ENCODE measurements around the gene CDC42EP4. TPM values are rescaled to one million over a fixed set of nuclear protein-coding genes. Genes with fewer than 3 reads are reported as not detected.
A peak's percentile ranks its signal among the peaks of the same experiment; 100 is the strongest.

CDC42EP4 gene
- total RNA-seq, 1 donor from 2014 or later = 20.9 TPM

DNA sequence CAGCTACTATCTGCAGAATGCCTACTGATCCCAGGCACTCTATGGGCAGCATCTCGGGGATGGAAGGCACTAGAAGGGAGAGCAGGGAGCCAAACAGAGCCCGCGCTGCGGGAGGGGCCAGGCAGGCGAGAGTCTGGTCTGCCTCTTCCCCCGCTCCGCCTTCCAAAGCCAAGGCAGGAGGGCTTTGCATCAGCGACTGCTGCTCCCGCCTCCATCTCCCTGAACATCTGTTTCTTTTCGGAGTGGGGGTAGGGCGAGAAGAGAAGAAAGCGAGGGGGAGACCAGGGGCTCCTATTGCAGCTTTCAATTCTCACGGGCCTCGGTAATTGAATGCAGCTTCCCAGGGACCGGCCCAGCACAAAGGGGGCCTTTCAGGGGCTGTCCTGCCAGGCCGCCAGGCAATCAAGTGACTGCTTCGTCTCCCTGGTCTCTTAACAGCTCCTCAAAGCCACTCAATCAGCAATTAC lies 31.4 kb upstream of the CDC42EP4 start:
- peak; percentile 96 for DNase-seq (ENCODE audit: low spot score)

DNA sequence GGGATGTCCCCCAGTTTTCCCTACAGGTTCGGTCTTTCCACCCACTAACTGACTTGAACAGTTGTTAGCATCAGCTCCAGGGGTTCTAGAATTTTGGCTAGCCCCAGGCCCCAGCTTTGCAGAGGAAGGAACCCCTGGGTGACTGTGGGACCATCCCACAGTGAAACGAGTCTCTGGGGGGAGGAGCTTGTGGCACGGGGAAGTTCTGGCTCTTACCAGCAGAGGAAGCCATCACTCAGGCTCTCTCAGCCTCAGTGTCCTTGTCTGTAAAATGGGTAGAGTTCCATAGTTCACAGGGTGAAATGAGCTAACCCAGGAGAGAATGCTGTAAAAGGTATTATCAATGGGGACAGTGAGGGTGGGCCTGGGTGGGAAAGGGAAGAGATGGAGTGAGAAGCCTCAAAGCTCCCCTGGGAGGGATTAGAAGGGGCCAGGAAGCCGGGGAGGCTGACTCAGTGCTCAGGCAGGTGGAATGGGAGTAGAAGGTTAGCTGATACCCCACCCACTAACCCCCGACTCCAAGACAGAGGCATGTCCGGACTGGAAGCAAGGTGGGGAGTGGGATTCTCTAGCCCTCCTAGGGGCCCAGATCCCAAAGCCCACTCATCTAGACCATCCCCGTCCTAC lies 30.9 kb upstream of the CDC42EP4 start:
- DNase-seq (ENCODE audit: low spot score) = peak; percentile 86

- peak; percentile 84 for DNase-seq (ENCODE audit: low spot score)
Observed at GRCh38 chr17:73342050-73342522, 30.3 kb upstream of the CDC42EP4 start.

GRCh38 chr17:73341350-73342049 lies 29.7 kb upstream of the CDC42EP4 start:
- DNase-seq (ENCODE audit: low spot score) = peak; percentile 32

- DNase-seq (ENCODE audit: low spot score) = peak; percentile 80
Observed at GRCh38 chr17:73340093-73340596, 28.3 kb upstream of the CDC42EP4 start.

GRCh38 chr17:73338566-73339197 lies 26.9 kb upstream of the CDC42EP4 start:
- DNase-seq (ENCODE audit: low spot score) = no peak

GRCh38 chr17:73338050-73338521 lies 26.3 kb upstream of the CDC42EP4 start:
- peak; percentile 74 for DNase-seq (ENCODE audit: low spot score)

- no peak for DNase-seq (ENCODE audit: low spot score)
Observed at GRCh38 chr17:73337330-73337710, 25.5 kb upstream of the CDC42EP4 start.

GRCh38 chr17:73336408-73337329 lies 24.9 kb upstream of the CDC42EP4 start:
- no peak for DNase-seq (ENCODE audit: low spot score)

- no peak for DNase-seq (ENCODE audit: low spot score)
Observed at GRCh38 chr17:73335591-73336407, 24.0 kb upstream of the CDC42EP4 start.

GRCh38 chr17:73334771-73335513 lies 23.1 kb upstream of the CDC42EP4 start:
- DNase-seq (ENCODE audit: low spot score) = no peak

GRCh38 chr17:73333445-73333844 lies 21.6 kb upstream of the CDC42EP4 start:
- peak; percentile 94 for DNase-seq (ENCODE audit: low spot score)

DNA sequence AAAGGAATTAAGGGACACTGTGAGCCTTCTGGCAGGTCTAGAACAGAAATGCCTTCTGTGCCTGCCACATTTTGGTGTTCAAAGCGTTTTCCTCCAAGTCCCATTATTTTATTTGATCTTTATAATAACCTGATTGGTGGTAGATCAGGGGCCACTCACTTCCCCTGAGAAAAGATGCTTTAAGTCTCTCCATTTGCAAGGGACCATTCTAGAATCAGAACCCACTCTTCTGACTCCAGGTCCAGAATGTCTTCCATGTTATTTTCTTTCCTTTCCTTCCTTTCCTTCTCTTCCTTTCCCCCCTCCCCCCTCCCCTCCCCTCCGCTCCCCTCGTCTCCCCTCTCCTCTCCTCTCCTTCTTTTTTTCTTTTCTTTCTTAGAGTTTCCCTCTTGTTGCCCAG lies 19.3 kb upstream of the CDC42EP4 start:
- DNase-seq (ENCODE audit: low spot score) = no peak

DNA sequence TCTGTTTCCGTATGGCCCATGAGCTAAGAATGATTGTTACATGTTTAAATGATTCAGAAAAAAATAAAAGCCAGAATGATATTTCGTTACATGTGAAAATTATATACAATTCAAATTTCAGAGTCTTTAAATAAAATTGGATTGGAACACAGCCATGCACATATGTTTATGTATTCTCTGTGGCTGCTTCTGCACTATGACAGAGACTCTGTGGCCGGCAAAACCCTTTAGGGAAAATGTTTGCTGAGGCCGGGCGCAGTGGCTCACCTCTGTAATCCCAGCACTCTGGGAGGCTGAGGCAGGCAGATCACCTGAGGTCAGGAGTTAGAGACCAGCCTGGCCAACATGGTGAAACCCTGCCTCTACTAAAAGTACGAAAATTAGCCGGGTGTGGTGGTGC lies 15.9 kb upstream of the CDC42EP4 start:
- no peak for DNase-seq (ENCODE audit: low spot score)

GRCh38 chr17:73325527-73325842 lies 13.7 kb upstream of the CDC42EP4 start:
- DNase-seq (ENCODE audit: low spot score) = peak; percentile 89

GRCh38 chr17:73324711-73325526 lies 13.1 kb upstream of the CDC42EP4 start:
- DNase-seq (ENCODE audit: low spot score) = no peak

GRCh38 chr17:73324160-73324475 lies 12.3 kb upstream of the CDC42EP4 start:
- peak; percentile 72 for DNase-seq (ENCODE audit: low spot score)

GRCh38 chr17:73323409-73324159 lies 11.8 kb upstream of the CDC42EP4 start:
- DNase-seq (ENCODE audit: low spot score) = peak; percentile 75

All from umbilical cord (tissue), 2 donors.